ENCODE results near the gene OSR1. TPM values are rescaled to one million over a fixed set of nuclear protein-coding genes. Genes with fewer than 3 reads are reported as not detected.
A peak's percentile ranks its signal among the peaks of the same experiment; 100 is the strongest.
"Not testable (repeated sequence)": the region's sequence is repeated elsewhere in the genome, so short reads cannot be mapped to it uniquely, and the experiment has no call there.

OSR1 gene
- total and polyA plus RNA-seq, 3 experiments from 2014 or later: not detected

DNA sequence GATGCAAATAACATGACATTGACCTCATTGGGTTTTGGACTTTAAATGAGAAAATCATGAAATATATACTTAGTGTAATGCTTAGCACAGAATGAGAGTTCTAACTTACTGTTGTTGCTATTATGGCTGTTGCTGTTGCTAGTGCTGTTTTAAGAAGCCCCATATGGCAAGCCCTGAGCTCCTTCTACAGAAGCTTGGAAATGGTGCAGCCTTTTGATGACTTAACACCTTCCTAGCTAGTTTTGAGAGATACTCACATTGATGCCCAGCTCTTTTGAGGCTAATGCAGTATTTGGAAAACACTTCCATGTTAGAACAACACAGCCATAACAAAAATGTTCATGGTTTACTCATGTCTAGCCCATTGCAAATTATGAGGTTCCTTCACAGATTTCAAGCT lies 30.9 kb downstream of the OSR1 start:
- H3K4me3 ChIP-seq (ENCODE audit: low read length): no peak overlapping the region
- Mint-ChIP-seq H3K4me3 (no peak overlapping the region), H3K27ac (no peak overlapping the region), H3K27me3 (peaks cover 0 to 3% of the 10 kb centered on the region in 2 donors), H3K4me1 (no peaks in the 10 kb centered on the region), H3K36me3 (peaks cover 0 to 12% (median 2%) of the 10 kb centered on the region in 3 donors), H3K9me3 (peaks cover 0 to 2% (median 0%) of the 10 kb centered on the region in 5 donors)
- ChIA-PET CTCF (no interaction called here), POLR2A (no interaction called here)
- DNase-seq: no peak
- no peaks in the 10 kb centered on the region for H3K9me3 ChIP-seq (ENCODE audit: low read length)
- no peaks in the 10 kb centered on the region for H3K36me3 ChIP-seq (ENCODE audit: insufficient read depth, low read length)
- no peaks in the 10 kb centered on the region for H3K27me3 ChIP-seq (ENCODE audit: insufficient read depth, low read length, poor library complexity, severe bottlenecking)
- H3K27ac ChIP-seq (ENCODE audit: low read depth, low read length): no peak overlapping the region
- no peaks in the 10 kb centered on the region for H3K4me1 ChIP-seq (ENCODE audit: insufficient read depth, low read length)

DNA sequence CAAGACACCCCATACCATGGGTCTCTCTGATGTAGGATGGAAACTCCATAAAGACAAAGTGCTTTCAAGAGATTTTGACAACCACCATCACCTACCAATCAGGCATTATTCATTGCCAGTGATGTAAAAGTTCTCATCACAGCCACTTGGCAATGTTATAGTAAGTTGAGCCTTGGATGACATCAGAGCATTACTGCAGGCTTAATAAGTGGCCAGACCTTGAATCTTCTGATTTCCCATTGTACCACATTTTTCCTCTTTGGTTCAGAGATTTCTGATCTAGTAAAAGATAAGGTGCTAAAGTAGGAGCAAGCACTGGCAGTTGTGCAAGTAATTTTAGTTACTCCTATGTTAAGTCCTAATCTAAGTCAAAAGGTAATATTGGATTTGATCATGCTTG lies 36.5 kb downstream of the OSR1 start:
- Histone ChIP-seq H3K27ac (ENCODE audit: low read depth, low read length) (no peak overlapping the region), H3K36me3 (ENCODE audit: insufficient read depth, low read length) (no peaks in the 10 kb centered on the region), H3K27me3 (ENCODE audit: insufficient read depth, low read length, poor library complexity, severe bottlenecking) (no peaks in the 10 kb centered on the region), H3K9me3 (ENCODE audit: low read length) (no peaks in the 10 kb centered on the region), H3K4me3 (ENCODE audit: low read length) (no peak overlapping the region), H3K4me1 (ENCODE audit: insufficient read depth, low read length) (no peaks in the 10 kb centered on the region)
- H3K27me3 Mint-ChIP-seq: no peaks in the 10 kb centered on the region
- ChIA-PET POLR2A (no interaction called here), CTCF (no interaction called here)
- H3K36me3 Mint-ChIP-seq: peaks cover 0 to 18% (median 5%) of the 10 kb centered on the region in 3 donors
- peaks cover 0 to 2% (median 0%) of the 10 kb centered on the region in 5 donors for H3K9me3 Mint-ChIP-seq
- no peak overlapping the region for H3K4me3 Mint-ChIP-seq
- no peak overlapping the region for H3K27ac Mint-ChIP-seq
- no peak for DNase-seq
- no peaks in the 10 kb centered on the region for H3K4me1 Mint-ChIP-seq

GRCh38 chr2:19320813-19321212 lies 37.6 kb downstream of the OSR1 start:
- POLR2A ChIA-PET: no interaction called here
- Histone ChIP-seq H3K36me3 (ENCODE audit: insufficient read depth, low read length) (no peaks in the 10 kb centered on the region), H3K4me1 (ENCODE audit: insufficient read depth, low read length) (no peaks in the 10 kb centered on the region), H3K27me3 (ENCODE audit: insufficient read depth, low read length, poor library complexity, severe bottlenecking) (no peaks in the 10 kb centered on the region), H3K27ac (ENCODE audit: low read depth, low read length) (no peak overlapping the region), H3K4me3 (ENCODE audit: low read length) (no peak overlapping the region), H3K9me3 (ENCODE audit: low read length) (no peaks in the 10 kb centered on the region)
- H3K9me3 Mint-ChIP-seq: peaks cover 0 to 2% (median 0%) of the 10 kb centered on the region in 5 donors
- no peaks in the 10 kb centered on the region for H3K4me1 Mint-ChIP-seq
- no peak overlapping the region for H3K27ac Mint-ChIP-seq
- H3K27me3 Mint-ChIP-seq: no peaks in the 10 kb centered on the region
- DNase-seq: no peak
- H3K36me3 Mint-ChIP-seq: peaks cover 0 to 18% (median 5%) of the 10 kb centered on the region in 3 donors
- CTCF ChIA-PET: no interaction called here
- H3K4me3 Mint-ChIP-seq: no peak overlapping the region

DNA sequence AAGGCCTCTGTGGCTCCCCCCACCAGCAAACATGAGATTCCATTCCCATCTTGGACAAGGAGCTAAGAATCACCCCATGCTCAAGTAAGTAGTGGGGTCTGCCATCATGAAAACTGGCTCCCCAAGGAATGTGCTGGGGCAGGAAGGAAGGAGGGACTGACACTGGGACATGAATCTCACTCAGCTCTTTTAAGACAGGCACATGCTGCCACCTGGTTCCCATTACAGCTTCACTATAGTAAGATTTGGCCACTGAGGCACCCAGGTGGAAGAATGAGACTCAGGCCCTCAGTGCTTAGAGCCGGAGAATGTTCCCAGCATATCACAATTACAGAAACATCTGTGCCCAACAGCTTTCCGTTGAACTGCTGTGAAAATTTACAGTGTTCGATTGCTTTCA lies 38.7 kb downstream of the OSR1 start:
- Mint-ChIP-seq H3K4me3 (no peak overlapping the region), H3K4me1 (no peaks in the 10 kb centered on the region), H3K9me3 (peaks cover 0 to 2% (median 0%) of the 10 kb centered on the region in 5 donors), H3K36me3 (peaks cover 0 to 18% (median 5%) of the 10 kb centered on the region in 3 donors), H3K27me3 (no peaks in the 10 kb centered on the region), H3K27ac (peak overlapping the region in 1 of 8 donors; percentile 29)
- H3K36me3 ChIP-seq (ENCODE audit: insufficient read depth, low read length): no peaks in the 10 kb centered on the region
- no peaks in the 10 kb centered on the region for H3K27me3 ChIP-seq (ENCODE audit: insufficient read depth, low read length, poor library complexity, severe bottlenecking)
- no peaks in the 10 kb centered on the region for H3K9me3 ChIP-seq (ENCODE audit: low read length)
- DNase-seq: no peak
- H3K4me1 ChIP-seq (ENCODE audit: insufficient read depth, low read length): no peaks in the 10 kb centered on the region
- POLR2A ChIA-PET: no interaction called here
- H3K27ac ChIP-seq (ENCODE audit: low read depth, low read length): no peak overlapping the region
- no peak overlapping the region for H3K4me3 ChIP-seq (ENCODE audit: low read length)
- CTCF ChIA-PET: no interaction called here

DNA sequence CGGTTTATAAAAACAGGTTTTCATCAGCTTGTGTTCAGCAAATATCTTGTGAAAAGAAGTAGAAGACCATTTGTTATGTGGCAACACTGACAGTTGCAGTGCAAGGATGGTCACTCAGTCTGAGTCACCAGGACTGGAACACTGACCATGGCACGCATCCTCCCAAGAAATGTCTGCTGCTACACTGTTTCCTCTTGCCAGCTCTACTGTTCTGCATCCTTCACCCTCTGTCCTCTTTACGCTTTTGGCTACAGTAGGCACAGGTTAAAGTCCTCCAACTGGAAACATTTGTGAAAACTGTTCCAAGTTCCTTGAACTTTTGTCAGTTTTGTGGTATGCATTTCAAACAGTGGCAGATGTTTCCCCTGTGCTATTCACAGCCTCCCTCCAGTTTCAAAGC lies 39.4 kb downstream of the OSR1 start:
- DNase-seq: no peak
- no peak overlapping the region for H3K27ac Mint-ChIP-seq
- no peaks in the 10 kb centered on the region for H3K27me3 ChIP-seq (ENCODE audit: insufficient read depth, low read length, poor library complexity, severe bottlenecking)
- no peak overlapping the region for H3K4me3 ChIP-seq (ENCODE audit: low read length)
- peaks cover 0 to under 1% of the 10 kb centered on the region in 2 donors for H3K27me3 Mint-ChIP-seq
- H3K36me3 ChIP-seq (ENCODE audit: insufficient read depth, low read length): no peaks in the 10 kb centered on the region
- no peak overlapping the region for H3K4me3 Mint-ChIP-seq
- peaks cover 0 to 2% (median 0%) of the 10 kb centered on the region in 5 donors for H3K9me3 Mint-ChIP-seq
- H3K4me1 ChIP-seq (ENCODE audit: insufficient read depth, low read length): no peaks in the 10 kb centered on the region
- H3K27ac ChIP-seq (ENCODE audit: low read depth, low read length): no peak overlapping the region
- H3K4me1 Mint-ChIP-seq: no peaks in the 10 kb centered on the region
- CTCF ChIA-PET: no interaction called here
- POLR2A ChIA-PET: no interaction called here
- H3K9me3 ChIP-seq (ENCODE audit: low read length): no peaks in the 10 kb centered on the region
- H3K36me3 Mint-ChIP-seq: peaks cover 0 to 13% (median 5%) of the 10 kb centered on the region in 3 donors

GRCh38 chr2:19313553-19313952 lies 44.9 kb downstream of the OSR1 start:
- ChIA-PET CTCF (no interaction called here), POLR2A (no interaction called here)
- H3K36me3 ChIP-seq (ENCODE audit: insufficient read depth, low read length): no peaks in the 10 kb centered on the region
- no peaks in the 10 kb centered on the region for H3K36me3 Mint-ChIP-seq
- DNase-seq: no peak
- H3K4me3 ChIP-seq (ENCODE audit: low read length): no peak overlapping the region
- H3K9me3 Mint-ChIP-seq: peaks cover 0 to 1% (median under 1%) of the 10 kb centered on the region in 5 donors
- no peak overlapping the region for H3K27ac Mint-ChIP-seq
- H3K27ac ChIP-seq (ENCODE audit: low read depth, low read length): no peak overlapping the region
- H3K27me3 Mint-ChIP-seq: peaks cover 0 to 1% of the 10 kb centered on the region in 2 donors
- no peaks in the 10 kb centered on the region for H3K27me3 ChIP-seq (ENCODE audit: insufficient read depth, low read length, poor library complexity, severe bottlenecking)
- H3K4me3 Mint-ChIP-seq: no peak overlapping the region
- no peaks in the 10 kb centered on the region for H3K9me3 ChIP-seq (ENCODE audit: low read length)
- no peaks in the 10 kb centered on the region for H3K4me1 Mint-ChIP-seq
- no peaks in the 10 kb centered on the region for H3K4me1 ChIP-seq (ENCODE audit: insufficient read depth, low read length)

DNA sequence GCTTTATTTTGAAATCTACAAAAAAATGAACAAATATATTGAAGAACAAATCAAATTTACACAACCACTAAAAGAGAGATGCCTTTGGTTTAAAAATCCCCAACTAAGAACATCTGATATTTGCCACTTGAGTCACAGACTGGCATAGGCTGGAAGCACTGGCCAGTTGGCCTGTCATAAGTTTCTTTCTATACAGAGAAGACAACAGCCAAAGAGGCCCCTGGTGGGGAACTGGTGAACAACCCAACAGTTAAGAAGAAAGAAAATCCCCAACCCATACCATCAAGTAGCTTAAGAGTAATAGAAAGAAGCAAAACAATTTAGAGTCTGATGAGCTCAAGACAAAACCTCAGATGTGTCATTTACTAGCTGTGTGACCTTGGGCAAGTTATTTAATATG lies 45.5 kb downstream of the OSR1 start:
- no peaks in the 10 kb centered on the region for H3K4me1 Mint-ChIP-seq
- peaks cover 0 to 1% of the 10 kb centered on the region in 2 donors for H3K27me3 Mint-ChIP-seq
- DNase-seq: no peak
- H3K27ac Mint-ChIP-seq: no peak overlapping the region
- no peak overlapping the region for H3K27ac ChIP-seq (ENCODE audit: low read depth, low read length)
- no peak overlapping the region for H3K4me3 ChIP-seq (ENCODE audit: low read length)
- H3K4me1 ChIP-seq (ENCODE audit: insufficient read depth, low read length): no peaks in the 10 kb centered on the region
- H3K36me3 Mint-ChIP-seq: no peaks in the 10 kb centered on the region
- POLR2A ChIA-PET: no interaction called here
- H3K4me3 Mint-ChIP-seq: no peak overlapping the region
- CTCF ChIA-PET: no interaction called here
- H3K27me3 ChIP-seq (ENCODE audit: insufficient read depth, low read length, poor library complexity, severe bottlenecking): no peaks in the 10 kb centered on the region
- H3K9me3 ChIP-seq (ENCODE audit: low read length): no peaks in the 10 kb centered on the region
- H3K36me3 ChIP-seq (ENCODE audit: insufficient read depth, low read length): no peaks in the 10 kb centered on the region
- H3K9me3 Mint-ChIP-seq: peaks cover 0 to 4% (median 3%) of the 10 kb centered on the region in 5 donors

- H3K4me1 ChIP-seq (ENCODE audit: insufficient read depth, low read length); H3K27me3 Mint-ChIP-seq; H3K4me3 Mint-ChIP-seq; H3K27me3 ChIP-seq (ENCODE audit: insufficient read depth, low read length, poor library complexity, severe bottlenecking); H3K27ac ChIP-seq (ENCODE audit: low read depth, low read length); POLR2A ChIA-PET; H3K9me3 ChIP-seq (ENCODE audit: low read length); H3K36me3 ChIP-seq (ENCODE audit: insufficient read depth, low read length); H3K4me3 ChIP-seq (ENCODE audit: low read length); DNase-seq; H3K27ac Mint-ChIP-seq; CTCF ChIA-PET; H3K4me1 Mint-ChIP-seq; H3K9me3 Mint-ChIP-seq: not testable (repeated sequence)
- peaks cover 0 to 16% (median 2%) of the 10 kb centered on the region in 3 donors for H3K36me3 Mint-ChIP-seq
These were observed 52.4 kb downstream of the OSR1 start for GRCh38 chr2:19306065-19306464.

Measured in CD8-positive, alpha-beta memory T cell (primary cell).